HFFc6 (cell line): ENCODE results near the gene MDC1. TPM values are rescaled to one million over a fixed set of nuclear protein-coding genes. Genes with fewer than 3 reads are reported as not detected.

ENCODE experiments used
- DNase-seq: peaks from one replicate; pipeline ENCODE4 v3.0.0-alpha.2; 2018
- H3K27ac Mint-ChIP-seq: 2 replicates; pipeline ENCODE4 v1.8.0; 2020; ENCODE audit warnings: mild to moderate bottlenecking, mixed read lengths
- H3K27me3 Mint-ChIP-seq: 2 replicates; pipeline ENCODE4 v1.8.0; 2021; ENCODE audit warnings: mild to moderate bottlenecking, moderate library complexity, mixed read lengths; ENCODE audit not compliant: insufficient read depth
- H3K36me3 Mint-ChIP-seq: 2 replicates; pipeline ENCODE4 v1.8.0; 2021; ENCODE audit warnings: low read depth, mixed read lengths
- H3K4me1 Mint-ChIP-seq: 2 replicates; pipeline ENCODE4 v1.8.0; 2020; ENCODE audit warnings: low read depth, mixed read lengths
- H3K4me3 Mint-ChIP-seq: 2 replicates; pipeline ENCODE4 v1.8.0; 2020; ENCODE audit warnings: mild to moderate bottlenecking, moderate library complexity, mixed read lengths
- H3K9me3 Mint-ChIP-seq: 2 replicates; pipeline ENCODE4 v1.8.0; 2020; ENCODE audit warnings: mild to moderate bottlenecking, mixed read lengths
- CTCF ChIP-seq: fragments of 200-600 bp; sonication (generic); IDR thresholded peaks from 2 replicates; pipeline ENCODE4 v1.5.0; 2021; ENCODE audit warnings: antibody characterized with exemption, mild to moderate bottlenecking
- total RNA-seq, 6 experiments: library from RNA; stranded (reverse); fragmentation: NEBNext Ultra II Directional; extraction: Animal tissue kit (Norgen Biotek cat#: 25700); gene quantifications; 2 replicates in 1 of 6; 3 replicates in 5 of 6; pipeline ENCODE4 v1.2.3, GENCODE V29; 2021

Gene MDC1
- total RNA-seq, 6 experiments from 2014 or later: 18.4 to 31.9 (median 28.1) TPM

GRCh38 chr6:30686009-30686907 is 30.8 kb downstream of the MDC1 start, which contains the start of gene PPP1R18:
Gene PPP1R18, minus strand, starts transcription at chr6:30686645. Its CDS starts 627 bp downstream, at chr6:30686018.
- Mint-ChIP-seq H3K4me1 (peaks cover 64% of the 10 kb centered on the region), H3K27me3 (peaks cover 3% of the 10 kb centered on the region), H3K9me3 (no peaks in the 10 kb centered on the region; the same call in 1 of the 2 replicates), H3K27ac (peak within 1 kb of the TSS; percentile 95), H3K36me3 (peaks cover 53% of the 10 kb centered on the region), H3K4me3 (peak within 1 kb of the TSS; percentile 92)
- DNase-seq: peak; percentile 63
- no peak for TF ChIP-seq CTCF

GRCh38 chr6:30685157-30686008 is 31.7 kb downstream of the MDC1 start:
- Mint-ChIP-seq H3K4me1 (peaks cover 65% of the 10 kb centered on the region), H3K27ac (peak overlapping the region; percentile 95), H3K9me3 (no peaks in the 10 kb centered on the region; the same call in 1 of the 2 replicates), H3K4me3 (peak overlapping the region; percentile 92), H3K36me3 (peaks cover 61% of the 10 kb centered on the region), H3K27me3 (peaks cover 1% of the 10 kb centered on the region)
- peak; percentile 52; the same call in 1 of the 2 replicates for TF ChIP-seq CTCF
- no peak for DNase-seq

GRCh38 chr6:30684386-30685156 is 32.5 kb downstream of the MDC1 start:
- no peak for TF ChIP-seq CTCF
- Mint-ChIP-seq H3K27me3 (peaks cover 1% of the 10 kb centered on the region), H3K9me3 (no peaks in the 10 kb centered on the region; the same call in 1 of the 2 replicates), H3K36me3 (peaks cover 69% of the 10 kb centered on the region), H3K4me3 (peak overlapping the region; percentile 92), H3K4me1 (peaks cover 65% of the 10 kb centered on the region), H3K27ac (peak overlapping the region; percentile 95)
- DNase-seq: no peak

- no peak for DNase-seq
- H3K36me3 Mint-ChIP-seq: peaks cover 75% of the 10 kb centered on the region
- H3K4me1 Mint-ChIP-seq: peaks cover 65% of the 10 kb centered on the region
- H3K9me3 Mint-ChIP-seq: no peaks in the 10 kb centered on the region; the same call in 1 of the 2 replicates
- no peaks in the 10 kb centered on the region; the same call in none of the 2 replicates for H3K27me3 Mint-ChIP-seq
- H3K4me3 Mint-ChIP-seq: peak overlapping the region; percentile 92
- TF ChIP-seq CTCF: no peak
- H3K27ac Mint-ChIP-seq: peak overlapping the region; percentile 95
These were observed 33.1 kb downstream of the MDC1 start for GRCh38 chr6:30683980-30684338.
